Iris pigment epithelial cell (primary cell): ENCODE data around the gene NOG.

Experiments used
- DNase-seq: peaks from one replicate; pipeline ENCODE4 v3.0.0-alpha.2; 2011; ENCODE audit warnings: low read depth

The NOG gene

GRCh38 chr17:56597495-56597990, 4.0 kb downstream of the NOG start:
- peak; percentile 15 for DNase-seq

DNA sequence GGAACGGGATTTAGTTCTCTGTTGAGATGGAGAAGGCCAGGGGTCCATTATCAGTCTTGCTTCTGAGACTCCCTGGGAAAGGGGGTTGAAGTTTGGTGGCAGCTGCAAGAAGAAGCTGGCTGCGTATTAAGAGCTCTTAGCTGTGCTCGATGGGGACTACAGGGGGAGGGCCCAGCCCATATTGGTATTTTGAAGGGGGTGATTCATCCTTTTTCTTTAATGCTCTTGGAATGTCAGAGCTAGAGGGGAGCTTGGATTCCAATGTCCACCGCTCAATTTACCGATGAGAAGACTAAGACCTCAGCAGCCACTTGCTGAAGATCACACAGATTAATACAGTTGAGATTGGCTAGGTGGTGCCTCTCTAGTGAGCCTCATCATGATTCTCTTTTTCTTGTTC, 5.0 kb downstream of the NOG start:
- DNase-seq = peak; percentile 57

DNA sequence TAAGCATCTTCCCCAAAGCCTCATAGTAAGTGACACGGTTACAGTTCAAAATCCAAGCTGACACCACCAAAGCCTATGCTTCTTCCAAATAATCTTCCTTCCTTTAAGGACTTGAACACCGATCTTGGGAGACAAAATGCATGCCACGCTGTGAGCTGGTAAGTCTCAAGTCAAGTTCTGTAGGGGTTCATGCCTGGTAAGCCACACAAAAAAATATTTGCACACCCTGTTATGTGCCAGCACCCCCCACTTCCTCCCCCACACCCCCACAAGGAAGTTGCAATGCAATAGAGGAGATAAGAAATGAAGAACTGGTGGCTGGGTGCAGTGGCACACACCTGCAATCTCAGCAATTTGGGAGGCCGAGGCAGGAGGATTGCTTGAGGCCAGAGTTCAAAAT, 5.6 kb downstream of the NOG start:
- no peak for DNase-seq

DNA sequence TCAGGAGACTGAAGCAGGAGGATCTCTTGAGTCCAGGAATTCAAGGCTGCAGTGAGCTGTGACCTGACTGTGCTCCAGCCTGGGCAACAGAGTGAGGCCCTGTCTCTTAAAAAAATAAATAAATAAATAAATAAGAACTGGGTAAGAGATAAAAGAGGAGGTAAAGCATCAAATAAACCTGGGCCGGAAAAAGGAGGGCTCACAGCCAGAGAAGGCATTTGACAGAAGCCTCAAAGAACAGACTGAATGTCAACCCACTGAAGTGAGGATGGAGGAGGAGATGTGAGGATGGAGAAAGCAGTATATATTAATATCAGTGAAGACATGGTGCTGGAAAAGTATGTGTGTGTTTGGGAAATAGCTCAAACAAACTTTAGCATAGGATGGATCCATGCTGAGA, 6.1 kb downstream of the NOG start:
- no peak for DNase-seq

DNA sequence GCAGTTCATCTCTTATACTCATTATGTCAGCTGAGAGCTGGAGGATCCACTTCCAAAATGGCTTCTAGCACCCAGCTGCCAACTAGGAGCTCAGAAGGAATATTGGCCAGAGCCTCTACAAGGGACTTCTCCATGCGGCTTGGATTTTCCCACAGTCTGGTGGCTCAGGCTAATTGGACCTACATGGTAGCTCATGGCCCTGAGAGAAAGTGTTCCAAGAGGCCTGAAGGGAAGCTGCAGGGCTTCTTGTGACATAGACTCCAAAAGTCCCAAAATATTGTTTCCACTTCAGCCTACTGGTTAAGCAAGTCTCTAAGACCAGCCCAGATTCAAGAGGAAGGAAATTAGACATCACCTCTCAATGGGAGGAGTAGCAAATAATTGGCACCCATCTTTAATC, 6.8 kb downstream of the NOG start:
- no peak for DNase-seq

- no peak for DNase-seq
Observed at GRCh38 chr17:56601591-56601990, 8.1 kb downstream of the NOG start.

DNA sequence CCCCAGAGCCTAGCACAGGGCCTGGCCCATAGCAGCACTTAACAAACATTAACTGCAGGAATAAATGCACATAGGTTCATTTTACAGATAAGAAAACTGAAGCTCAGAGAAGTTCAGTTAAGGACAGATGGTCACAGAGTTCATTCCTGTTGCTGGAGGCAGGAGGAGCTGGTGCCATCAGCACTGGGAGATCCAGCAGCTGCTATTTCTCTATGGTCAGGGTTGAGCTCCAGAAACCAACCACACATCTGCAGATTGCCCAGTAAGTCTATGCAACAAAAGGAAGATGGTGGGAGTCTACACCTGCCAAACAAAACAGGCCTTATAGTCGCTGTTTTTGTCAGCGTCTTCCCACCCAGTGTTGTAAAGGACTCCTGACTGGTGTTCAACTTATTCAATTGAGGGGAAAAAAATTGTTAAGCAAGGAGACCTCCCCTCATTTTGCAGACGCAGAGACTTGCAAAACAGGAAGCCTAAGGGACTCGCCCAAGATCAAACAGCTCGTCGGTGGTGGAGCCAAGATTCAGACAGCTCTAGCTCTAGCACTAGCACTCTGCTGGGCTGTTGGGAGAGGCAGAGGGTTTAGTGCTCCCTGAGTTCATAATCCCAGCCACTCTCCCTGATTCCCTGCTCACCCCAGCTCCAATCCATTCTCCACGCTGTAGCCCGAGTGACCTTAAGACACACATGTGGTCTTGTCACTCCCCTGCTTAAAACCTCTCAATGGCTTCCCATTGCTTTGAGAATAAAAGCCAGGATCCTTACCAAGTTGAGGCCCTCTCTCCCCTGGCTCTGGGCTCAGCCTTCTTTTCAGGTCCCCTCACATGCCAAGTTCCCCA, 9.0 kb downstream of the NOG start:
- no peak for DNase-seq

- DNase-seq = peak; percentile 31
Observed at GRCh38 chr17:56603486-56604238, 10.2 kb downstream of the NOG start.

DNA sequence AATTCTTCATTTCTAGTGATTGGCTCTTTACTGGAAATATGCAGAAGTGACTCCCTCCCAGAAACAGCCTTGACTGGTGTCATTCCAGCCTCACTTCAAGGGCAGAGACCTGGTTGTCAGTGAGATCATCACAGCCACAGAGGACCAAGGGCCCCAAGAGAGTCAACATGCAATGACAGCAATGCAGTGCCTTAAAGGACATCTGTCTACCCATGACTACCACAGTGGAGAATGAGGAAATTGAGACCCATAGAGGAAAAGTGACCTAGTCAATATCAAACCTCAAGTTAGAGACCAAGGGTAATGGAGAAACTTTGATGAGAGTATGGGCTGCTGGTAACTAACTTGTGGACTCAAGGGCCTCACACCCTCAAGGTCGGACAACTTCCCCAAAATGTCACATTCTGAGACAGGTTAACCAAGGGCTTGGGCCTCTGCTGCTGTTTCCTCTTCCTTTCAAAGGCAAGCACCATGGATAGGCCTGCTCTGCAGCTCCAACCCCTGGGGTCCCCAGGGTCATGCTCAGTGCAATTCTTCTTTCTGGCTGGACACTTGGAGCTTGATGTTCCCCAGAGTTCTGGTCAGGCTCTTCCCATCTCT, 11.3 kb downstream of the NOG start:
- DNase-seq = no peak

- DNase-seq = no peak
Observed at GRCh38 chr17:56608944-56609343, 15.4 kb downstream of the NOG start.

DNA sequence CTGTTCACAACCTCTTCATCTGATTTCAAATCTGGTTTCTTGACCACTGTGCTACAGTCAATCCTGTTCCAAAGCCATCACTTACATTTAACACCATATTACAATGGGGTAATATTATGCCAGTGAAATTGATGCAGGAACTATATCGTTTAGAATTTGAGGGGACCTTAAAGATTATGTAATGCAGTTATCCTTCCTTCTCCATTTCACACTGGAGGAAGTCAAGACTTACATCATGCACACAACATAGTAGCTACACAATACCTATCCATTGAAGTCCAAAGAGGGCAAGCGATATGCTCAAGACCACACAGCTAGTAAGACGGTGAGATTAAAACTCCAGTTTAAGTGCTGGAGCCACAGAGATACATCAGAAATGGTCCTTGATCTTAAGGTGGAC, 16.8 kb downstream of the NOG start:
- DNase-seq = no peak

- DNase-seq = no peak
Observed at GRCh38 chr17:56613131-56613530, 19.6 kb downstream of the NOG start.

DNA sequence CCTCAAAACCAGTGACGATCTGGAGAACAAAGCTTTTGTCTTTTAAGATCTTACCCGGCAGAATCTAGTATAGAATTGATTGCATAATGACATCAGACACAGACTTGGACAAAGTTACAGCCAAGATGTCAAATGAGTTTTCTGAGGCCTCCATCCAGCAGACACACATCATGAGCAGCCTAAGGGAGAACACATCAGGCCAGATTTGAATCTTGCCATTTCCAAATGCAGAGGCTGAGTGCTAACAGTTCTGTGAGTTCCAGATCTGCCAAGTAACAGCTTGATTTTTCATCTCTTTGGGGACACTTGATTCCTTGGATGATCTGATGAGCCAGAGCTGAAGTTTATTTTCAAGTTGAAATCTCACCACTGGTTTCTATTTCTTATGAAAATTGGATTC, 21.0 kb downstream of the NOG start:
- DNase-seq = no peak

DNA sequence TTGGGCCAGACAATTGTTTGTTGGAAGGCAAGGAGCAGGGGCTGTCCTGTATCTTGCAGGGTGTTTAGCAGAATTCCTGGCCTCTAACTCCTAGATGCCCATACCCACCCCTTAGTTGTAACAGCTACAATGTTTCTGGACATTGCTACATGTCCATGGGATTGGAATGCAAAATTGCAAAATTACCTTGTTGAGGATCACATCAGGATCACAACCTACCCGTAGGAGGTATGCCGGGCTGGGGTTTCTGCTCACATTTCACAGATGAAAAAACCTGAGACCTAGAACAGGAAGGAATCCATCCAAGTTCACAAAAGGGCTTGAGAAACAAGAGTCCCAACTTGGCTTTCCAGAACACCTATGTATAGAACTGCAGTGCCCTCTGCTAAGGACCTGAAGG, 22.7 kb downstream of the NOG start:
- DNase-seq = no peak

- no peak for DNase-seq
Observed at GRCh38 chr17:56623383-56623782, 29.9 kb downstream of the NOG start.

- no peak for DNase-seq
Observed at GRCh38 chr17:56624309-56624708, 30.8 kb downstream of the NOG start.

DNA sequence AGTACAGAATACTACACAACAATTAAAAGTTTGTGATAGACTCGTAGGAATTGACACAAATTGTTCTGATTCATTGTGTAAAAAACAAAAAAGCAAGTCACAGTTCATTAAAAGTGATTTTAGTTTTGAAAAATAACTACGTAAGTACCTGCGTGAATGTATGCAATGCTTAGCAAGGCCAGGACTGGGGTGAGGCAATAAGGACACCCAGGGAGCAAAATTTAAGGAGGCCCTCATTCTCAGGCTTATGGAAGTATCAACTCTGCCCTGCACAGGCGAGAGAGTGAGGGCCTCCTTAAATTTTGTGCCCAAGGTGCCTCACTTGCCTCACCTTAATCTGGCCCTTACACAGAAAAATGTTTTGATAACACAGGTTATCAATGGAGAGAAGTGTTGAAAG, 31.4 kb downstream of the NOG start:
- no peak for DNase-seq

DNA sequence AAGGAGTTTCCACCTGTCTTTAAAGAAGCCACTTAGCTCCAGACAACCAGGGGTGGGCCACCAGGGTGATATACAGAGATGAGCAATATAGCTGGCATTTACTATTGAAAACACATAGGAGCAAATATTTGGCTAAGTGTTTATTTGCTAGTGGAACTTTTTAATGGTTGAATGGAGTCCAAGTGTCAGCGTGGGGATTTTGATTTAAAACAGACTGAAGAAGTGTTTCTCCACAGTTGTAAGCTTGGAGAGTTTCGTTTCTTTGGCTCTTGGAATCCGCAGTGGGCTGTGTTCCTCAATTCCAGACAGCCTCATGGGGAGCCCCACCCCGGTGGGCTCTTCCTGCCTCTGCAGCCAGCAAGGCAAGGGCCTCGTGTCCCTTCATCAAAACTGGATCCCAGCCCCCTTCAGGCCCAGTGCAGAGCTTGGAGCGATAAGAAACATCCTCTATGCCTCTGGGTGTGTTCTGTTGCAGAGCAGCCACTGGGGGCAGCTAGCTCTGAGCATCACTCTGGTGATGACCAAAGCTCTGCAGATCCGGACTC, 36.1 kb downstream of the NOG start:
- DNase-seq = peak; percentile 53

GRCh38 chr17:56630202-56630601, 36.7 kb downstream of the NOG start:
- no peak for DNase-seq

GRCh38 chr17:56633681-56634080, 40.2 kb downstream of the NOG start:
- DNase-seq = no peak

GRCh38 chr17:56635641-56636040, 42.1 kb downstream of the NOG start:
- no peak for DNase-seq

DNA sequence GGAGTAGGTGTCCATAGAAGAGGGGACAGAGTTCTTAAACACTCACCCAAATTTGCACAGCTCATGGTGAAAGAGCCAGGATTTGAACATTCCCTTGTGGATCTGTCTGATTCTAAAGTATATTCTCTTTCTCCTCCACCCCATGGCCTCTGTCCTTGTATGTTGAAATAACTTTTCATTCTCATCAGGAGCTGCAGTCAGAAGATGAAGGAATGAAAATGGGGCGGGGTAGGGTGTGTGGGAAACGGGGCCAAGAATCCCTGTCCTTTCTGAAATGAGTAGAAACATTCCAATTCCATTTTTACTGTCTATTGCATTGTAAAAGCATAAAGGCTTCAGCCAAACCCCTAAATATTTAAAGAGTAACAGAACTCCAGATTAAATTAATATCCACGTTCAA, 42.8 kb downstream of the NOG start:
- DNase-seq = no peak

DNA sequence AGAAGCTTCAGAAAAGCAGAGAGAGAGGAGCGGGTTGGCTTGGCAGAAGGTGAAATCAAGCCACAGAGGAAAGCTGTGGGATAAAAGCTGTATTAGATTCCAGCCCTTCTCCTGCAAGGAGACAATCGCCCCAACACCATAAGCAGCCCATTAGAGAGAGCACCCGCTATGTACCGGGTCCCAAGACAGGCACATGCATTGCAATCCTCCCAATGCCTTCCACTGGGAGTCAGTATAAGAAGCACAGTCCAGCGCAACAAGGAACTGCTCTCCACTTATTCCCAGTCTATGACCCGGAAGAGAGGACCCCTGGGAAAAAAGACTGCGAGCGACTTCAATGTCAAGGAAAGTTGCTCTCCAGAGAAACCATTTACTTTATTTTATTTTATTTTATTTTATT, 43.8 kb downstream of the NOG start:
- no peak for DNase-seq
